Measurements from ENCODE around the gene EVI5L. TPM values are rescaled to one million over a fixed set of nuclear protein-coding genes. Genes with fewer than 3 reads are reported as not detected.

Gene EVI5L
- total and polyA plus RNA-seq, 2 of the 4 experiments (the other 2 are of a cell fraction) = 12.7 to 14.6 TPM

- BruUV-seq (replicated peaks) = no TSS peak
These were observed 18.9 kb downstream of the EVI5L start for GRCh38 chr19:7848779-7849457.

More at GRCh38 chr19:7848779-7849457, 18.9 kb downstream of the EVI5L start:
- Histone ChIP-seq H3K4me1 (ENCODE audit: control insufficient read depth, insufficient read depth, low read length) (peaks cover 6% of the 10 kb centered on the region), H2AK9ac (replicated peaks; ENCODE audit: low read depth, low read length, poor library complexity) (no peak overlapping the region), H3K36me3 (ENCODE audit: control insufficient read depth, insufficient read depth, low read length) (no peaks in the 10 kb centered on the region), H3K27ac (ENCODE audit: insufficient read depth, low read length) (no peak overlapping the region), H3K9me1 (ENCODE audit: insufficient read depth, low read length) (no peaks in the 10 kb centered on the region), H2AK5ac (ENCODE audit: low read depth, low read length) (no peak overlapping the region), H3K23ac (ENCODE audit: low read depth, low read length) (no peak overlapping the region), H3K4ac (ENCODE audit: low read depth, low read length) (no peak overlapping the region), H3K4me2 (ENCODE audit: low read depth, low read length) (no peak overlapping the region), H4K5ac (ENCODE audit: low read depth, low read length) (no peak overlapping the region), H3K4me3 (ENCODE audit: insufficient read depth, low read depth, low read length) (no peak overlapping the region), H3K56ac (ENCODE audit: extremely low read depth, insufficient read depth, low read length) (no peak overlapping the region), H2BK120ac (ENCODE audit: low read depth, low read length) (no peak overlapping the region), H3K27me3 (ENCODE audit: control insufficient read depth, insufficient read depth, low read length) (no peaks in the 10 kb centered on the region), H2BK20ac (ENCODE audit: low read depth, low read length) (no peak overlapping the region), H3K18ac (ENCODE audit: low read depth, low read length) (no peak overlapping the region), H4K20me1 (ENCODE audit: insufficient read depth, low read length) (peaks cover 18% of the 10 kb centered on the region), H2BK15ac (ENCODE audit: low read depth, low read length) (no peak overlapping the region), H3K9ac (ENCODE audit: low read depth, low read length) (no peak overlapping the region), H3K14ac (replicated peaks; ENCODE audit: low read depth, low read length) (no peak overlapping the region), H4K8ac (ENCODE audit: low read depth in 2 of 2, low read length in 2 of 2) (no peak overlapping the region), H4K91ac (ENCODE audit: insufficient read depth, low read depth, low read length) (no peak overlapping the region), H2AFZ (replicated peaks; ENCODE audit: low read length, poor library complexity) (no peak overlapping the region), H3K79me1 (ENCODE audit: low read depth in 1 of 2, low read length in 2 of 2) (peaks cover 0 to 4% of the 10 kb centered on the region in 2 experiments; a peak in 2 of 4 replicates), H3K9me3 (ENCODE audit: control insufficient read depth, insufficient read depth, low read length) (no peaks in the 10 kb centered on the region), H2BK5ac (ENCODE audit: low read depth, low read length, poor library complexity, severe bottlenecking) (no peak overlapping the region)
- dilution Hi-C loops (cut with HindIII; ENCODE audit: low sequenced_read_pairs, unreplicated experiment) (no loop called here), intact Hi-C loops (cut with micrococcal nuclease) (no loop called here), in situ Hi-C loops (cut with MboI; ENCODE audit: low sequenced_read_pairs) (no loop called here)
- DNase-seq = no peak
- CTCF ChIA-PET = no interaction called here
- POLR2A ChIA-PET (ENCODE audit: unreplicated experiment) = no interaction called here
- ATAC-seq (ENCODE audit: low read depth) = no peak
- 88% methylated on average over 23 of the region's 34 CpGs; no CpG with 5 or more reads in 1 of the 2 experiments for WGBS, 2 experiments (ENCODE audit: extremely low coverage in 2 of 2, insufficient read length in 1 of 2)
- TF ChIP-seq RAD21 (IDR thresholded peaks at IDR 0.05; ENCODE audit: low read length) = no peak
- no peak for TF ChIP-seq MAFK (IDR thresholded peaks at IDR 0.05; ENCODE audit: low read depth, low read length)
- no peak for TF ChIP-seq FOS (IDR thresholded peaks at IDR 0.05; ENCODE audit: low read depth, low read length)
- TF ChIP-seq SMC3 (IDR thresholded peaks at IDR 0.05; ENCODE audit: low read depth, low read length) = no peak
- no peak for TF ChIP-seq CEBPB (IDR thresholded peaks at IDR 0.05; ENCODE audit: low read depth, low read length)
- no peak for TF ChIP-seq POLR2A (IDR thresholded peaks at IDR 0.05; ENCODE audit: low read depth, low read length)
- no peak for TF ChIP-seq RCOR1 (IDR thresholded peaks at IDR 0.05; ENCODE audit: insufficient replicate concordance, low read length)
- no peak for TF ChIP-seq RFX5 (IDR thresholded peaks at IDR 0.05; ENCODE audit: low read depth, low read length)
- TF ChIP-seq MXI1 (IDR thresholded peaks at IDR 0.05; ENCODE audit: borderline replicate concordance, low read depth, low read length) = no peak
- no peak for TF ChIP-seq CHD1 (IDR thresholded peaks at IDR 0.05; ENCODE audit: low read depth, low read length)
- TF ChIP-seq USF2 (IDR thresholded peaks at IDR 0.05; ENCODE audit: low read depth, low read length) = no peak
- TF ChIP-seq CTCF (conservative IDR thresholded peaks at IDR 0.05; ENCODE audit: low read depth, low read length) = no peak
- no peak for TF ChIP-seq BHLHE40 (IDR thresholded peaks at IDR 0.05; ENCODE audit: low read depth, low read length)
- TF ChIP-seq NFE2L2 (IDR thresholded peaks at IDR 0.05; ENCODE audit: low read depth, low read length) = no peak
